Renal cortex interstitium (tissue), 11 donors: ENCODE measurements around the gene KIF2A. TPM values are rescaled to one million over a fixed set of nuclear protein-coding genes. Genes with fewer than 3 reads are reported as not detected.

Source experiments
- DNase-seq, 11 donors: peaks; one replicate each; pipeline ENCODE4 v3.0.0-alpha.2; 2013; ENCODE audit warnings: low read depth in 9 of 11, low spot score in 4 of 11; ENCODE audit errors: extremely low read depth in 1 of 11
- polyA plus RNA-seq, 3 donors: library from polyadenylated mRNA; unstranded; fragments of 120-200 nt; gene quantifications; one replicate each; pipeline ENCODE4 v1.2.1, GENCODE V29; 2013; ENCODE audit not compliant: insufficient read length in 3 of 3

The KIF2A gene
- polyA plus RNA-seq, 3 donors, result 44.2 to 68.3 (median 58.2) TPM

DNA sequence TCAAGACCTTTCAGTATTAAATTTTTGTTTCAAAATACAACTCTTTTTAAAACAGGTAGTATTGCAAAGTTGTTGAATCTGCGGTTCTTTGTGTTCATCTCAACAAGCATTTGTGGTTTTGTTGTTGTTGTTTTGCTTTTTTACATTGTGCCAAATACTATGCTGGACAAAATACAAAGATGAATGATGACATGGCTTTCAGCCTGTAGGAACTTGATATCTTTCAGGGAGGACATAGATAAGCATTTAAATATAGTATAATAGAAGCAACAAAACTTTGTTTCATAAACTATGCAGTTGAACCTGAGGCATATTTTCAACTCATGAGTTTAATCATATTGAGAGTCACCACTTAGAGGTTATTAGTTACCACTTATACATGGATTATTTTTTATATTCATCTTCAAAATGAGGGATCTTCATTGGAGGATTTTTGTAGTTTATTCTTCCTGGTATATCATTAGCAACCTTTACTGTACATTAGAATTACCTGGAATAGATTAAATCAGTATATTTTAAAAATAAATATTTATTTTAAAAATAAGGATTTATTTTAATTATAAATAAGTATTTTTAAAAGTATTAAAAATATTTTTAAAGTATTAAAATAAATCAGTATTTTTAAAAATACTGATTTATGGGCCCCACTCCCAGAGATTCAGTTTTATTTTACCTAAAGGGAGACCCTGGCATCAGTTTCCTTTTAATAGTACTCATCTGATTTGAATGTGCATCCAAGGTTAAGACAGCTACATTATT, 42.9 kb downstream of the KIF2A start:
- DNase-seq, result no peak

DNA sequence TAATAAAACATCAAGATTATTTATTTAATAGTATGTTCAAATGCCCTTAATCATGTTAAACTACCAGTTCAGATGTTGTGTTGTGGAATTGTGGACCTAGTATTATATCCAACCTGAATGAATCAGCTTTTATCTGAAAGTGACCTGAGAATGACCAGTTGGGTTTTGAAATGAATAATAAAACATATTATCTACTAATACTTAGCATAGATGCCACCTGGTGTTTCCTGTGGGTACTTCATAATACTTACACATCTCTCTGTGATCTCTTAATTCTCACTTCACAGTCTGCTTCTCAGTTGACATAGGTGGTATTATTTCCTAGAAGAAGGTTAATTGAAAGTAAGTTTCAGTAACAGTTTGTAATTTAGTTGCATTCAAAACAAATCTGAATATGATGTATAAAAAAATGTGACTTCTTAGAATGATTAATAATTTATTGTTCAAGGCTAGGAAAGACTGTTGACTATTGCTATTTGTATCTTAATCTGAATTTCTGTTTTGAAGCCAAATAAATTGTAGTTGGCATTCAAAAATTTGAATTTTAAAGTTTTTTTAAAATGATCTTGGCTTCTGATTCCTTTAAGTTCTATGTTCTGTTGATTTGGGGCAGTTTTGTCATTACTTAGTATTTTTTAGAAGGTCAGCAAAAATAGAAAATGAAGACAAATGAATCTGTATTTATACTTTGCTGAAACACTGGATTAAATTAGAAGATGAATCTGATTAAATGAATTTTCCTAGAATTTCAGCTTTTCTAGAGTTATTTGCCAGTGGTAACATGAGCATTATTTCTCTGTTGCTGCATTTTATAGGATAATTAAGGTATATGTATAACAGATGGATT, 48.2 kb downstream of the KIF2A start:
- peak in 9 of 11 donors; percentile 8 to 40 (median 27) for DNase-seq

DNA sequence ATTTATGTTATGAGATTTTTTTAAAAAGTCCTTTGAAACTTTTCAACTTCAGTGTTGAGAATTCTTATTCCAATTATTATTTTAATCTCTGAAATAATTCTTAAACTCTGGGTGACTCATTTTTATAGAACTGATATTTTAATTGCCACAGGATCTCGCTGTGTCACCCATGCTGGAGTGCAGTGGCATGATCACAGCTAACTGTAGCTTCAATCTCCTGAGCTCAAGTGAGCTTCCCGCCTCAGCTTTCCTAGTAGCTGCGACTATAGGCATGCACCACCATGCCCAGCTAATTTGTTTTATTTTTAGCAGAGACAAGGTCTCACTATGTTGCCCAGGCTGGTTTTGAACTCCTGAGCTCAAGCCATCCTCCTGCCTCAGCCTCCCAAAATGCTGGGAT, 56.7 kb downstream of the KIF2A start:
- DNase-seq, result no peak

DNA sequence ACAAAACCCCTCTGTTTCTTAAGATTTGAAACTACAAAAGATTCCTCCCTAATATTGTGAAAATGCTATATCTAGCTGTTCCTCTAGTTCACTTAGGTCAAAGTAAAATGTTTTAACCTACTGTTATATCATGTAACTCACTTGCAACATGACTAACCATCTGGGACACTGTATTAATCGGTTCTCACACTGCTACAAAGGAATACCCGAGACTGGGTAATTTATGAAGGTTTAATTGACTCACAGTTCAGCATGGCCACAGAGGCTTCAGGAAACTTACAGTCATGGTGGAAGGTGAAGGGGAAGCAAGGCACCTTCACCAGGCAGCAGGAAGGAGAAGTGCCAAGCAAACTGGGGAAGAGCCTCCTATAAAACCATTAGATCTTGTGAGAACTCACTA, 63.0 kb downstream of the KIF2A start:
- no peak for DNase-seq

DNA sequence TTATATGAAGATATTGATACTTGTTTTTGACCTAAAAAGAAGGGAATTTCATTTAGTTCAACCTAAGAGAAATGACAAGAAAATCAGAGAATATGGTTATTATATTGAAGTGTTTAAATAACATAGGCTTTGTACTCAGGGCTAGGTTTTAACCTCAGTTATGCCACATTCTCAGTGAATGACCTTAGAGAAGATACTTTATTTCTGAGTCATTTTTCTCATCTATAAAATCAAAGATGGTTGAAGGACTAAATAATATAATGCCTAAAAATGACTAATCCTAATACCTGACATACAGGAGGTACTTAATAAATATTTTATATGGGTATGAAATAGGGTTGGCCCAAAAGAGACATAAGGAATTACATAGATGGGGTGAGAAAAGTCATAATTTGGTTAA, 65.4 kb downstream of the KIF2A start:
- no peak for DNase-seq

DNA sequence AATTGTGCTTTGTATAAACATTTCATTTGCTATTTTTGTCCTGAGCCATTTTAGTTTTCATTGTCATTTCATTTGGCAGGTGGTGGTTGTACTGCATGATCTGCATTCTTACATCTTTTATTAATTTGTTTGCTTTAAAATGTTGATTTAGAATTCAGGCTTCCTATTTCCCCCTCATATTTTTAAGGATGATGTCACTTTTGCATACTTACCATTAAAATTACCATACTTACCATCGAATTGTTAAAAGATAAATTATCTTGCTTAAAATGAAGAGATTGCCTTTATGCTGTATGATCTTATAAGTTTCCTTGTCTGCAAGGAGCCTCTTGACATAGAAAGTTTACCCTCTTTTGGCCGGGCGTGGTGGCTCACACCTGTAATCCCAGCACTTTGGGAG, 66.6 kb downstream of the KIF2A start:
- no peak for DNase-seq

DNA sequence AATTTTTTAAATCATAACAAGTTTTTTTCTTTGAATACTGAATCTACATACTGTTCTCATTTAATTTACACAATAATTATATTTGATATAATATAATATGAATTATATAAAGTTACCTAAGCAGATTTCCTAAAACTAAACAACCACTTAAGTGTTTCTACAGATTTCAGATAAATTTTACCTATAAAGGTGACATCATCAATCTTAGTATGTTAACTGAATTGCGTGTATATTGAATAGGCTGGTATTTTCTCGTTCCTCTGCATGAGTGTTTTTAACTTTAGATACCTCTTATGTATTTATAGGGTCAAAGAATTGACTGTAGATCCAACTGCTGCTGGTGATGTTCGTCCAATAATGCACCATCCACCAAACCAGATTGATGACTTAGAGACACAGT, 67.4 kb downstream of the KIF2A start:
- DNase-seq, result no peak

DNA sequence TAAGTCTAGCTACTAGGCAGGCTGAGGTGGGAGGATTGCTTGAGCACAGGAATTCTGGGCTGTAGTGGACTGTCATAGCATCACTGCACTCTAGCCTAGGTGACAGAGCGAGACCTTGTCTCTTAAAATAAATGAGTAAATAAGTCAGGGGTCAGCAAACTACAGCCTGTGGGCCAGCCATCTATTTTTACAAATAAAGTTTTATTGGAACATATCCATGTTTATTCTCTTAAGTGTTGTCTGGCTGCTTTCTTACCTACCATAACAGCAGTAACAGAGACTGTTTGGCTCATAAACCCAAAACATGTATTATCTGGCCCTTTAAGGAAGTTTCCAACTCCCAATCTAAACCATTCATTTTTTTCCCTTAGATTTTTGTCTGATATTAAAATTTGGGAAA, 68.1 kb downstream of the KIF2A start:
- no peak for DNase-seq

DNA sequence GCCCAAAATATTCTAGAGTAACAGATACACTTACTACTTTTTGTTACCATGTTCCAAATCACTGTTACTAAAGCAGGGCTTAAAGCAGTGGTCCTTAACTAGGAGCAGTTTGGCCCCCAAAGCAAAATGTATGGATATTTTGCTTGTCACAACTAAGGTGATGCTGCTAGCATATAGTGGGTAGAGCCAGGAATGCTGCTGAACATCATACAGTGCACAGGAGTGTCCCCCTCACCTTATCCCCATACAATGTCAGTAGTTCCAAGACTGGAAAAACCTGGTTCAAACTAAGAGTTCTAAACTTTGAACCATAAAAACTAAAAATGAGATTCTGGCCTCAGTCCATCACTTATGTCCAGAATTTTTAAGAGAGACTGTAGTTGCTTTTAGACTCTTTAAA, 69.6 kb downstream of the KIF2A start:
- DNase-seq, result no peak

DNA sequence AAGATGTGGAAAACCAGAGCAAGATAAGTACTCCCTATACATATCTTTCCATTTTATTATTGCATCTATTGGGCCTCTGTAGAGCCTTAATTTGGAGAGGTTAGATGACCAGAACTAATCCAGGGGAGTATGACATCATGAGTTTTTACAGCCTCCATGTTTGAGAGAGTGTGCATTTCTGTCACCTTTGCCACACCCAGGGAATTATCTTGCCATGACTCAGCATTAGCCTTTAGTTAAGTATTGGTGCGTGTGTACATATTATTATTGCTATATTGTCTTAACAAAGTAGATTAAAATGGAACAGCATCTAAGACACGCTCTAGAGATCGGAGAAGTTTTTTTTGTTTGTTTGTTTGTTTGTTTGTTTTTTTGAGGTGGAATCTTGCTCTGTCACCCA, 70.1 kb downstream of the KIF2A start:
- no peak for DNase-seq

DNA sequence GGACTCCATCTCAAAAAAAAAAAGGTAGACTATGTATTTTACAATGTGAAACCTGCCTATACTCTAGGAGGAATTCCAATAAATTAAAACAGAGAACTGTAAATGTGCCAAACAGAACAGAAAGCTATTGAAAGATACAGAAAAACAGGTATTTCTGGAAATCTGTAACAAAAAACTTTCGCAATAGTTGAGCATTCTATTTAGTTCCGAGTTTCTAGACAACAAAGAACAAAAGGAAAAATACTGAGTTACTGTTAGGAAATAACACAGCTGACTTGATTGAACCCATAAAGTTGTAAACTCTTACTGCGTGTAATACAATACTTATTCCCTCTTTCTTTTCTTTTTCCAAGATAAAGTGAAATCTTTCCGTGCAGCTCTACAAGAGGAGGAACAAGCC, 79.1 kb downstream of the KIF2A start:
- no peak for DNase-seq

DNA sequence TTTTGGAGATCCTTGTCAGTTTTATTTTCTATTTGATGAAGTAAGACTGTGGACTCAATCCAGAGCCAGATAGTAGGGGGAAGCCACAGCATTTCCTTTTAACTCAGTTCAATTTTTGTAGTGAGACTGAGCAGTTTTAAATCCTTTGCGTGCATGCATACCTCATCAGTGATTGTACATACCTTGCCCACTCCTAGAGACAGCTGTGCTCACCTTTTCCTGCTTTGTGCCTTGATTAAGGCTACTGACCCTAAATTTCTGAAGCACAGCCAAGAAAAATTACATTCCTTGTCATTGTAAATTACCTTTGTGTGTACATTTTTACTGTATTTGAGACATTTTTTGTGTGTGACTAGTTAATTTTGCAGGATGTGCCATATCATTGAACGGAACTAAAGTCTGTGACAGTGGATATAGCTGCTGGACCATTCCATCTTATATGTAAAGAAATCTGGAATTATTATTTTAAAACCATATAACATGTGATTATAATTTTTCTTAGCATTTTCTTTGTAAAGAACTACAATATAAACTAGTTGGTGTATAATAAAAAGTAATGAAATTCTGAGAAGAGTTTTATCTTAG, 79.9 kb downstream of the KIF2A start:
- DNase-seq, result no peak

DNA sequence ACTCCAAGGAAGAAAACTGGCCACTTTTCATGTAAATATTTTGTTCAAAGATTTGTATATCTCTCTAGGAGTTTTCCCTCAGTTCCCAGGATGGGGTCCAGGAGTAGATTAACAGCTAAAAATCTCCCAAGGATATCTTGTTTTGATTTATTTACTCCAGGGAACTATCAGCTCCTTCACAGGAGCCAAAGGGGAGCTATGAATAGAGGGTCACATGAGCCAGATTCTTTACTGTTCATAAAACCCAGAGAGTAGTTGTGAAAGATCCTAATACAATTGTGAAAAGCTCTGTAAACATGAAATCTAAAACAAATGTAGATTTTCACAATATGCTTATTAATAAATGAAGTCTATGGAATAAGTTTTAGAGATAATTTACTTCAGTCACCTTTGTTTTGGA, 80.8 kb downstream of the KIF2A start:
- DNase-seq, result no peak

DNA sequence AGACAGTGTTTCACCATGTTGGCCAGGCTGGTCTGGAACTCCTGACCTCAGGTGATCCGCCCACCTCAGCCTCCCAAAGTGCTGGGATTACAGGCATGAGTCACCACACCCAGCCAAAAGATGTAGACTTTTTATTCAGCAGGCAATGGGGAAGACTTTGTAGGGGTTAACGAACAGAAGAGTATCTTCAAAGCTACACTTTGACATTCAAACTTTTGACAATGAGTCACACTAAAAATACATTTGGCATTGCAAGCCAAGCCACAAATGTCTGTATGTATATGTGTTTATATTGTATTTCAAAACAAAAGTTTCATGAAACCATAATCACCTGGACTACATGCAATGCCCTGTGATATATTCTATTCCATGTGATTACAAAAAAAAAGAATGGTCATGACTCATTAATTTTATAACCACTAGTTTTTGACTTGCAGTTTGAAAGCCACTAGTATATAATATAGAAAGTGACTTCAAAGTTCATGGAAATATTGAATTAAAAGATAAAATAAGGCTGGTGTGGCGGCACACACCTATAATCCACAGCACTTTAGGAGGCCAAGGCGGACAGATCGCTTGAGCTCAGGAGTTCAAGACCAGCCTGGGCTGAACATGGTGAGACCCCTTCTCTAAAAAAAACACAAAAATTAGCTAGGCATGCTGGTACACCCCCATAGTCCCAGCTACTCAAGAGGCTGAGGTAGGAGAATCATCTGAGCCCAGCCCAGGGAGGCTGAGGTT, 89.4 kb downstream of the KIF2A start:
- DNase-seq, result no peak

DNA sequence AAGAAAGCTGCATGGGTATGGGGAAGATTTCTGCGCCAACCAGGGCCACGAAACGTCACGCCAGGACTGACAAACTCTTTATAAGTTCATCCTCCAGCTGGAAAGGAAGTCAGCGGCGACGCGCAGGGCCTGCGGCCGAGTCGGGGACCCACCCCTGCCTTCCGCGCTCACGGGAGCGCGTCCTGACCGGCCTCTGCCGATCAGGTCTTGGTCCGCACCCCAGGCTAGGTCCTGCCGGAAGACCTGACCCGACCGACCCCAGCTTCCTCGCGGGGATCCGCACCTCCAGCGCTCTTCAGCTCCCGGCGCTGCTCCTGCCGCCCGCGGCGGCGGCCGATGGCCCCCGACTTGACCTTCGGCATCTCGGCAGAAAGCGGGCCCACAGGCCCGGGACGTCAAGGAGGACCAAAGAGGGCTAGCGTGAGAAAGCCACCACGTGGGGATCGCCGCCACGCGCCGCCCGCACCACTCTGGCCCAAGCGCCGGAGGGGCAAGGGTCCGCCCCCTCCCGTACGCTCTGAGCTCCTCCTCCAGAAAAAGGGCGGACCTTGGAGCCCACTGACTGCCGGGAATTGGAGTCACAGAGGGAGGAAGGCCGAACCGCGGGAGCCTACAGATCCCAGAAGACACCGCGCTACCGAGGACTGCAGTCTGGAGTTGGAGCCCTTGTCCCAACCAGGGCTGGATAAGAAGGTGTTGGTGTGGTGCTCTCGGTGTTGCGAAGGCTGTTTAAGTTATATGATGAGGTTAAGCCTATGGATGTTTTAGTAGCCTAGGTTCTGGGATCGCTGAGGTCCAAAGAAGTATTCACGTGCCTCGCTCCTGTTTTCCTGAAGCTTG, 97.6 kb downstream of the KIF2A start, which contains the start of gene DIMT1:
Gene DIMT1, minus strand, starts transcription at position 495 of the 840 bp plus-strand sequence. Its CDS starts 133 bp downstream, at position 362.
- peak; percentile 89 to 98 (median 94) for DNase-seq

DNA sequence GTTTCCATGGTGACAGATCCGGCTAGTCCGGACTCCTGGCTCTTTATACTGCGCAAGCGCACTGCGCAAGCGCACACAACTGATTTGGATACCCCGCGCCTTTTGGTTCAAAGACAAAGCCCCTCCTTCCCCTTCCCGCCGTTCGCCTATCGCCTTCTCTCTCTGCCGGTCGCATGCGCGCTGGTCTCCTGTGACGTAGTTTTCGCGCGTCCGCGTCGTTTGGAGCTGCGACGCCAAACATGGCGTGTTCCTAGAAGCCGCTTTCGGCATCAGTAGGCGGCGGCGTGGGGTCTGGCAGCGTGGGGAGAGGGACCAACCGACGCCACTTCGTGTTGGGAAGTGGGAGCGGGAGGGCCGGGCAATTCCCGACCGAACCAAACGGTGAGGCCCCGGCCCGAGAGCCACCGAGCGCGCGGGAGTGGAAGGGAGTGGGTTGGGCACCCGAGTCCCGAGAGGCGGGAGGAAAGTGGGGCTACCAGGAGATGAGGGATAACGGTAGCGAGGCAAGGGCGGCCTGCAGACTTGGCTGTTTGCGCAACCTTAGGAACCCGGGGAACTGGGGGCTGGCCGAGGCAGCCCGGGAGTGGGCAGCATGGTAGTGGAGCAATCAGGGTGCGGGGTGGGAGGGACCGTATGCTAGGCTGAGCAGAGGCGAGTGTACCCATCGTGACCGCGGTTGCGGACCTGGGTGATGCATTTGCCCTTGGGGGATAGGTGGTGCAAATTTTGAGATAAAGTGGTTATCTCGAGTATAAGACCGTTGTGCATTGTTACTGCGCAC, 106.7 kb downstream of the KIF2A start, which contains the start of gene IPO11:
Gene IPO11, plus strand, starts transcription at position 215 of the 781 bp plus-strand sequence. CDS start 24,517 bp downstream, outside the sequence.
- DNase-seq, result peak; percentile 96 to 99 (median 99)

DNA sequence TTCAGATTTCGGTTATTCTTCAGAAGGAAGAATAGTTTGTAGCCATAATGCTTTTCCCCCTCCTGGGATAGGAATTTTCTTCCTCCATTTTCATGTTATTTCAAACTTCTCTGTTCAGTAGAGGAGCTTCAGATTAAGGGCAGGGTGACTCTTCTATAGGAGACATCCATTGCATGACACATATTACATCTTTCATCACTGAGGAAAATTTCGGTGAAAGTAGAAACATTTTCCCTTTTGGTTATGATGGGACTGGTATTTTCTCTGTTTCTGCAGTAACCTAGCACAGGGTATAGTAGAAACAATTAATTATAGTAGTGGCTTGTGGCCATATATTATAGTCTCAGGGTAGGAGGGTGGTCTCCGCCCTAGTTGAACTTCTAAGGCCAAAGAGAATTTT, 107.7 kb downstream of the KIF2A start:
- DNase-seq, result no peak
